Muscle of back (tissue), 13 donors: ENCODE measurements around the gene DDX51. TPM values are rescaled to one million over a fixed set of nuclear protein-coding genes. Genes with fewer than 3 reads are reported as not detected.

Source experiments
- DNase-seq, 3 donors: peaks; one replicate each; pipeline versions ENCODE4 v3.0.0 to v3.0.0-alpha.2; 2013
- long read RNA-seq, 9 donors: transcript quantifications; one replicate each; lab custom pipeline, GENCODE V29; 2026
- polyA plus RNA-seq, 10 donors: library from polyadenylated mRNA; unstranded; fragments of 120-200 nt; gene quantifications; one replicate each; pipeline ENCODE4 v1.2.1, GENCODE V29; 2013; ENCODE audit not compliant: insufficient read length in 10 of 10

Gene DDX51
- 10 to 100 TPM in 8 of 10 donors, 1 to 10 TPM in 2; 7.0 to 19.3 (median 13.2) TPM for polyA plus RNA-seq
- long read RNA-seq, donor 1, partial matches to known transcripts = 0 of 4 reads
- long read RNA-seq, donor 1, other reads (novel, unspliced or antisense) = 0 of 4 reads
- long read RNA-seq, donor 2, full-length matches to known transcripts = 1 of 1 reads
- long read RNA-seq, donor 2, partial matches to known transcripts = 0 of 1 reads
- long read RNA-seq, donor 2, other reads (novel, unspliced or antisense) = 0 of 1 reads
- long read RNA-seq, donor 3 = 0 reads
- long read RNA-seq, donor 4, full-length matches to known transcripts = 5 of 5 reads
- long read RNA-seq, donor 4, partial matches to known transcripts = 0 of 5 reads
- long read RNA-seq, donor 4, other reads (novel, unspliced or antisense) = 0 of 5 reads
- long read RNA-seq, donor 5, full-length matches to known transcripts = 4 of 4 reads
- long read RNA-seq, donor 5, partial matches to known transcripts = 0 of 4 reads
- long read RNA-seq, donor 5, other reads (novel, unspliced or antisense) = 0 of 4 reads
- long read RNA-seq, donor 6, full-length matches to known transcripts = 3 of 3 reads
- long read RNA-seq, donor 6, partial matches to known transcripts = 0 of 3 reads
- long read RNA-seq, donor 6, other reads (novel, unspliced or antisense) = 0 of 3 reads
- long read RNA-seq, donor 7, partial matches to known transcripts = 0 of 3 reads
- long read RNA-seq, donor 7, other reads (novel, unspliced or antisense) = 0 of 3 reads
- long read RNA-seq, donor 8, partial matches to known transcripts = 0 of 2 reads
- long read RNA-seq, donor 8, other reads (novel, unspliced or antisense) = 0 of 2 reads
- long read RNA-seq, donor 9 = 0 reads

GRCh38 chr12:132144115-132144809, at the start of gene DDX51, which contains the start of gene NOC4L:
TSS of gene DDX51 (minus strand) at chr12:132144319. CDS start at chr12:132144296, 23 bp downstream.
TSS of gene NOC4L (plus strand) at chr12:132144457. CDS start at chr12:132144489, 32 bp downstream.
- peak; percentile 95 to 99 (median 98) for DNase-seq

- DNase-seq = no peak
Measured at GRCh38 chr12:132191715-132192553, 47.8 kb upstream of the DDX51 start.

DNA sequence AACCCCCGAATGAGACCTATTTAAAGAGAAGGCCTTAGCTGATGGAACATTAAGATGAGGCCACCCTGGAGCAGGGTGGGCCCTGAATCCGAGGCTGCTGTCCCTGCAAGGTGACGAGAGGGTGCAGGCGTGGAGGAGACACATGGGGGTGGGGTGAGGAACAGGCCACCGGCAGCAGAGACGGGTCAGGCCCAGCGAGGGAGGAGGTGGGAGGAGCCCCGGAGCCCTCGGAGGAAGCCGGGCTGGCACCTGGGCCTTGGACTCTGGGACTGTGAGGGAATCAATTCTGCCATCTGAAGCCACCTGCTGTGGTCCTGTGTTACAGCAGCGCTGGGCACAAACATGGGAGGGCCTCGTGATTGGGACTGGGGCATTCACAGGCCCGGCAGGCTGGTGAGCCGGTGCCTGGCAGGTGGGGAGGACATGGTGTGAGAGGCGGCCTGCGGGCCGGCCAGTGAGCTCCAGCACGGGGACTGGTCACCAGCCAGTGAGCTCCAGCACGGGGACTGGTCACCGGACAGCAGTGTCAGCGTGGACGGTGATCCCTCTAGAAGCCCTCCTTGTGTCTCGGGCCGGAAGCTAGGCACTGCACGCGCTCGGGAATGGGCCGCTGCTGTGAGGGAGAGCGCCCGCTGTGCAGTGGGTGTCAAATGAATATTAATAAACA, 46.8 kb upstream of the DDX51 start:
- DNase-seq = no peak

DNA sequence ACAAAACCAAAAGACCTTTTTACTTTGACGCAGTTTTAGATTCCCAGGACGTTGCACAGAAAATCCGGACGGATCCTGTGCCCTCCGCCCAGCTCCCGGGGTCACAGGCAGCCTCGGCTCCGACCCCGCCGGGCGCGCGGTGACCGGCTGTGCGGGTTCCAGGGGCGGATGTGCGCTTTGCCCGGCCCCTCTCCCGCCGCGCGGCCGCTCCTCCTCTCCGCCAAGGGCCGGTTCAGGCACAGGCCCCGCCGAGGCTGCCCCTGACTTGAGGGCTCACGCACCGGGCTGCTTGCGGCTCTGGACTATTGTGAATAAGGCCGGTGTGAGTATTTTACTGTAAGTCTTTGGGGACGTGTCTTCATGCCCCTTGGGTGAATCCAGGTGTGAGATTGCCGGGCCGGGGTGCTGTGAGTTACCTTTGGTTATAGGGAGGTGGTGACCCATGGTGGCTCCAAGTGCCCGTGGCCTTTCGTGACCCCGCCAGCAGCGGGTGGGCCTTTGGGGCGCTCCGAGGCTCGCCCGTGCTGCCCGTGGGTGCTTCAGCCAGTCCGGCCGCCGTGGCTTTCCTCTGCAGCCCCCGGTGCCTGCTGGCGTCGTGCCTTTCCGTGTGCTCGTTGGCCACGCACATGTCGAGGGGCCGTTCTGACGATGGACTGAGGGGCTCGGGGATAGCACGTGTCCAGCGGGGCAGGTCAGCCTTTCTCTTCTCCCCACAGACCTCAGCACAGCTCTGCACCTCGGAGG, 46.1 kb upstream of the DDX51 start:
- DNase-seq = no peak

DNA sequence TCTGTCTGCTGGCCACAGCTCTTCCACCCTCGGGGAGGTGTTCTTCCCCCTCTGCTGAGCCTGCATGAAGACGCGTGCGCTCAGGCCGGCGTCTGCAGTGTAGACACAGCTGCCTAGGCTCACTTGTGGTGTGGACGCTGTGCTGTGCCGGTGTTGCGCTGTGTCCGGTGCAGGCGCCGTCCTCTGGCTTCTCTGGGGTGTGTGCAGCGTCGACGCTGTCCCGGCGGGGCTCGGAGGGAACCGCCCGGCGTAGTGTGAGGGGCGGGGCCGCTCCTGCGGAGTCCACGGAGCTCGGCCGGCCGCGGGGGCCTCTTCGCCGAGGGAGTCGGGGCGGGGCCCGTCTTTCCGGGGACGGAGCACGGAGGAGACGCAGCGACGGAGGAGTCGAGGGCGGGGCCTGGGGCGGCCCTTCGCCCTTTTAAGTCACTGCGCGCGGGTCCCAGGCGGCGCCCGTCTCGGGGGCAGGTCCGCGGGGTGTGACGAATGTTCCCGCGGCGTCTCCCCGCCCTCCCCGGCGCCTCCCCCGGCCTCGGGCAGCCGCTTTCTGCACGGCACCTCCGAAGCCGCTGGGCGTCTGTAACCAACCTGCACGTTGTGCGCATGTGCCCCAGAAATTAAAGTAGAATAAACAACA, 45.4 kb upstream of the DDX51 start:
- peak; percentile 71 to 87 (median 80) for DNase-seq

DNA sequence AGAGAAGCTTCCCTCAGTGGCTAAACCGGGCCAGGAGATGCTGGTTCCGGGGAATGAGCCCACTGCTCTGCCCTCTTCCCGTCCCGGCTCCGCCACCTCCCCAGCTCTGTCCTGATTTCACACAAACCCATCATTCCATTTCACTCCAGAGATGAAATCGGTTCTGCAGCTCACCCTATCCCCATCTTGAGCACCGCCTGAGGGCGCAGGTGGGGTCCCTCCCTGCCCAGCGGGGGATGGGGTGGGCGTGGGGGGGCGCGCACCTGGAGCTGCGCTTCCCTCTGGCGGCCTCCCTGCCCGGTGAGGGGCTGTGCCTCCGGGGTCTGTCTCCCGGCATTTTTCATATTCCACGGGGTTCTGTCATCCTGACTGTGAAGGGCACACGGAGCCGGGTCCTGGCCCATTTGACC, 44.8 kb upstream of the DDX51 start:
- DNase-seq = no peak

GRCh38 chr12:132188451-132188901, 44.4 kb upstream of the DDX51 start:
- DNase-seq = no peak

DNA sequence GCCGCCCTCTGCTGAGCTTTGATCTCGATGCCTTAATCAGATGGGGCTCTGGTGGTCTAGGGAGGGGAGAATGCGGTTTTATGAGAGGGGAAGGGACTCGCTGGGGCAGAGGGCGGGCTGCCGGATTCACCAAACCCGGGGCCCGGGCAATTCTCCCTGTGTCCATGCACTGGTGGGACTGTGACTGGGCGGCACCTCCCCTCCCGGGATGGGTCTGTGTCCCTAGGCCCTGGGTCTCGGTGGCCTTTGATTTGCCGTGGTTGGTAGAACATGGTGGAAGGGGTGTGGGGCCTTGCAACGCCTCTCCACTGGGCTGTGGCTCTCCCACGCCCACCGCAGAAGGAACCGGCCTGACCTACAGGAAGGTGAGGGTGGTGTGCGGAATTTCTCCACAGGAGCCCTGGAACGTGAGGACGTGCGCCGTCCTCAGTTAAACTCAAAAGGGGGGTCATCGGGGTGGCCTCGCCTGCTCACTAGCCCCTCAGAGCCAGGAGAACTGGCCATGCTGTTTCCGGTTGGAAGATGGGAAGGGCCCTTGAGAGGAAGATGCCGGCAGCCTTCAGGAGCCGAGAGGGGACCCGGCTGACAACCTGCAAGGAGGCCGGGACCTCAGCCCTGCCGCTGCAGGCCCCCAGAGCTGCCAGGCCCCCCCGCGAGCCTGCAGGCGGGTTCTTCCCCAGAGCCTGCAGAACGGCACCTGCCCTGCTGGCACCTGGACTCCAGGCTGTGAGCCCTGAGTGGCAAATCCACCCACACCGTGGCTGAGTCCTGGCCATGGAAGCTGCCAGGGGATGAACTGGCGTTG, 43.7 kb upstream of the DDX51 start:
- DNase-seq = no peak

DNA sequence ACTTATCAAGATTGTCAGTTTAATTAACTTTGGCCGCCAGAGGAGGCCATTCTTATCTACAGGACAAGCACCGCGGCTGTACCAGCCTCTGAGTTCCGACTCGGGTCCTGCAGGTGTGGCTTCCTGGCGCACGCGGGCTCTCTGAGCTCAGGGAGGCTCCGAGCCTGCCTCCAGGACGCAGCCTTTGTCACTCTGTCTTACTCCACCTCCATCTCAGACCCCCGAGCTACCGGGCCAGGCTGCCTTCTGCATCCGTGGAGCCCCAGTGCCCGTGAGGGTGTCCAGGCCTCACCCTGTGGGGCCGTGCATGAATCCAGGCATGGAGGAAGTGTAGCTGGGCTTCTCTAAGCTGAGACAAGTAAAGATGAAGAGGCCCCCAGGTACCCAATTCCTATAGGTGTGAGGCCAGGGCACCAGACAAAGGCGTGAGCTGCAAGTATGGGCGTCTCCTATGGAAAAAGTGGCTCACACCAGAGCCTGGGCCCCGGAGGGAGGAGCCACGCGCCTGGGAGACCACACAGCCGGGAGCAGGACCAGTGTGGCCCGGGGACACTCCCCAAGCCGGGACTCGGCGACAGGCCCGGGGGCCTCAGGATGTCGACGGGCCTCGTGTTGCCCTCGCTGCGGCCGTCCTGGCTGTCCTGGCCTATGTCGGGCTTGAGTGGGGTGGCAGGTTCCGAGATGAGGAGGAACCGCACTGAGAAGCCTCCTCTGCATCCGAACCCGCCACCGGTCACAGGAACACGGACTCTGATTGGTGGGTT, 42.9 kb upstream of the DDX51 start:
- DNase-seq = no peak

DNA sequence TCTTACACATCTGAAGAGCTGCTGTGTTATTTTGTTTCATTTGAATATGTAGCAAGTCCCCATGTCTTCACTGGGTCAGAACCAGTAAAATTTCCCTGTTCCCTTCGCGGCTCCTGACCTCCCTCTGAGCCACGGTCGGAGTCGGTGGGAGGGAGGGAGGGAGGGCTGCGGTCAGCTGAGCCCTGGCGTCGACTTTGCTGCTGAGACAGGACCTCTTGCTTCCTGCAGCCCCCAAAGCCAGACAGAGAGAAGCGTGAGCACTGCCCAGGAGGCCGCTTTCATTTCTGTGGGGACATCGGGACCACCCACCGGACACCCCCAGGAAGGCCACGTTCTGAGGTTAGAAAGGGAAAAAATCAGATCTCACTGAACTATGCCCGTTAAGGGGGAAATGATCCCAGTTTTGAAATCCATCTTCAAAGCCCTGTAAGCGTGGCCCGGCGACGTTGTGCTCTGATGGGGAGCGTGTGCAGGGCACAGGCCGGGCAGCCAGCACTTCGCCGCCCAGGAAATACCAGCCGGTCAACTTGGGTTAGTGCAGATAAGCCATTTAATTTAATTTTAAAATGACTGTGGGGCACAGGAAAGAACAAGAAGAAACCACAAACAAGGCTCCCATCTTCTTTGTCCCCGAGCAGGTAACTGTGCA, 42.2 kb upstream of the DDX51 start:
- no peak for DNase-seq

- DNase-seq = no peak
Measured at GRCh38 chr12:132185705-132186104, 41.6 kb upstream of the DDX51 start.

DNA sequence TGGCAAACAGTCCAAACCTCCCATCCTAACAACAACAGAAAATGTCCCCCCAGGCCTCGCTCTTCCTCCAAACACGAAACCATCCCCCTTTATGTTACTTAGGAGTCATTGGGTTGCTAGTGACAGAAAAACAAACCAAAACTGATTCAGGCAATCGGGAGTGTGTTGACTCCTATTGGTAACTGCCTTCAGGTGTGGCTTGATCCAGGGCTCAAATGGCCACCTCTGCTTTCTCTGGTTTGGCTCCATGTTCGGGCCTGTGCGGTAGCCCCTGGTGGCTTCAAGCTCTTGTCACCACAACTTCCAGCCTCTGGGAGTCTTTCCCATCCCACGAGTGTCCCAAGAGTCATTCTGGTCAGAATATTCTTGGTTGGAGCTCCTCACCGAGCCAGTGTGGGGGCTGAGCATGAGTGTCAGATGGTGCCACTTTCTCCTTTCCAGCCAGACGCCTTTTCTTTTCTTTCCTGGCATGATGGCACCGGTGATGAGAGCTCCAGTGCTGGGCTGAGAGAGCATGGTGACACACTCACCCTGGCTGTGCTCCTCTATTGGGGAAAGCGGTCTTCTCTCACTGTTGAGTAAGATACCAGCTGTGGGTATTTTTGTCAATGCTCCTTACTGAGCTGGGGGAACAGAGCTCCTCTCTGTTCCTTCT, 38.7 kb upstream of the DDX51 start:
- DNase-seq = no peak

- no peak for DNase-seq
Measured at GRCh38 chr12:132182206-132182710, 38.1 kb upstream of the DDX51 start.

GRCh38 chr12:132181570-132182200, 37.6 kb upstream of the DDX51 start:
- DNase-seq = no peak
